Measurements from ENCODE around the gene ALG9.
A peak's percentile ranks its signal among the peaks of the same experiment; 100 is the strongest.

The ALG9 gene

DNA sequence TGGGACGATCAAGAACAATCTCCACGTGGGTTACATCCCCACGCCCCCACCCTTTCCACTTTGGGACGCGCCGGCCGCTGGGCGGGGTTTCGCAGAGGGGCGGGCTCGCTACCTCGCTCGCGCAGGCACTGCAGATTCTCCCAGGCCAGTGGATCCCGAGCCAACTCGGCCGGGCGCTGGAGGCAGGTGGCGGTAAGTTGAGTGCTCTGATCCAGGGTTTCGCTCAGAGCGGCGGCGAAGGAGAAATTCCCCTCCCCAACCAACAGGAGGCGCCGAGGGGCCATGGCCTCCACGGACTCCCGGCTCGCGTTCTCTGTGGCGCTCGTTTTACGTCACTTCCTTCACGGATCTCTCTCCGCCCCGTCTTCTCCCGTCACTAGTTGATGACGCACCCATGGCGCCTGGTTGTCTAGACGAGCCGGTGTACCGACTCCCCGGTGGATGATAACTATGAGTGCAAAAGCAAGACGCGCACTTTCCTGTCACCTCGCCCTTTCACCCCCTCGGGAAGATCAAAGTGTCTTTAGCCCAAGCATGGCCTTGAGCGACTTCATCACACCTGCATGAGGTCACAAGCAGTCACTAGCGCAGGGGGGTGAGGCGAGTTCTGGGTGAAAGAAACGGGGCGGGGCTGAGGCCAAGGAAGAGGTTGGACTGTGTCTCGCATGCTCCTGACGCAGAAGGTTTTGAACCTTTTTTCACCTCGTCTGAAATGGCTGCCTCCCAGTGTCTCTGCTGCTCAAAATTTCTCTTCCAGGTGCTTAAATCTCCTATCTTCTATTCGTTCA, 7.7 kb upstream of the ALG9 start, which contains the start of the genes CFAP68 and FDXACB1:
Gene CFAP68, plus strand, starts transcription at position 693 of the 788 bp plus-strand sequence. Its CDS starts 20 bp downstream, at position 713.
Gene FDXACB1, minus strand, starts transcription at position 317 of the 788 bp plus-strand sequence. Its CDS starts 33 bp downstream, at position 284.
- DNase-seq: peak; percentile 98

DNA sequence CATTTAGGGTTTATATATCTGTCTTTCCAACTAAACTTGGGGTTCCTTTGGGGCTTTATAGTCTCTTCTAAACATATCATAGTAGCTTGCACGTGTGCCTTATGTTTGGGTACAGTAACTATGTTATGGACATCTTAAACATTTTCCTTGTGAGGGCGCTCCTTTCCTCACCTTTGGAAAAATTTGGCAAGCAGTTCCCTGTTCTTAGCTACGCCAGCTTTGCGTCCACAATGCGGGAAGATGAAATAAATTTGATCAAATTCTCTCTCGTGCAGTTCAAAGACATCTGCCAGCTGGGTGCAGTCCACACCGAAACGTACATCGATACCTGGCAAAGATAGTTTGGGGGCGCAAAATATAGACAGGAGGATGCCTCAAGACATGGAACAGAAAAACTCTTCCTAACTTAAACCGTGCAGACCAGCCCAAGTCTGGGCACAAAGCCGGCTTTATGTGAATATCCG, 7.0 kb upstream of the ALG9 start:
- DNase-seq: no peak

DNA sequence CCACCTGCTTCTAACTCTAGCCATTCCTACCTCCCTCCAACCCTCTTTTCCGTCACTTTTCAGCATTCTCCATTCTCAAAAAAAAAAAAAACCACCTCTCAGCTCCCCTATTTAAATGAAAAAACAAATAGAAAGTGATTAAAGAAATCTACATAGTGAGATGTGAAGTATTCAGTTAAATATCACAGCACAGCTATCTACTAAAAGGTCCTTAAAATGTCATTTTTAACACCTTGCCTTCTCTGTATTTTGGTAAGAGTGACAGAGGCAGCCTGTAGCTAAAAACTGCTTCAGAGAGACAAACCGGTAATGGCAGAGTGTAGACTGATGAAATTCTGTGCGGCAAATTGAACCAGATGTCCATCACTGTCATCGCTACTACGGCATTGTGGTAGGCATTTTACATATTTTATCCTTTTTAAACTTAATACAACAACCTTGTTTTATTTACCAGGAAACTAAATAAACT, 346 bp upstream of the ALG9 start:
- no peak for DNase-seq

DNA sequence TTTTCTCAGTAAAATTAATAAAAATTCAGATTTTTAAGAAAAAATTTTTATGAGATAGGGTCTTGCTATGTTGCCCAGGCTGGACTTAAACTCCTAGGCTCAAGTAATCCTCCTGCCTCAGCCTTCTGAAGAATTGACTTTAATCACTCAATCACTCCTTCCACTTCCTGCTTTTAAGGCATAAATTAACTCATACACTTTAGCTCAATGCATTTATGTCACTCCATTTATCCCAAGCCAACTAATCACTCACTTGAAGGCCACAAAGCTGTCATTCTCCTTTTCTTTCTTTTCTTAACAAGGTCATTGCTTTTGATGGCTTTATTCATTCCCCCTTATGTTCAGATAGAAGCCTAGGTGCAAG, 877 bp downstream of the ALG9 start:
- DNase-seq: no peak

DNA sequence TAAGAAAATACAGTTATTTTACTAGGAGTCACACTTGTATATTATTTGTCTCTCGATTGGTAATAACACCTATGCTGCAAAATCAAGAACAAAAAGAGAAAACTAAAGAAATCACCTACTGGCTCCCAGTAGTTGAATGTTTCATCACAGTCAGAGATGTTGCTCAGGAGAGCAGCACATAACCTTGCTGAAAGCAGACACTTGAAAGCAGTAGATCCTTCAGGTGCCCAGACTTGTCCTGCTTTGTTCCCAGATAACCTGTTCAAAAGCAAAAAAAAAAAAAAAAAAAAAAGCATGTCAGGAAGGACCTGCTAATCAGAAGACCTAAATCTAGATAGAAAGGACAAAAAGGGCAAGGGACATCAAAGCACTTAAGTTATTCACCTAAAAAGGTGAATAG, 1.3 kb downstream of the ALG9 start:
- DNase-seq: no peak

DNA sequence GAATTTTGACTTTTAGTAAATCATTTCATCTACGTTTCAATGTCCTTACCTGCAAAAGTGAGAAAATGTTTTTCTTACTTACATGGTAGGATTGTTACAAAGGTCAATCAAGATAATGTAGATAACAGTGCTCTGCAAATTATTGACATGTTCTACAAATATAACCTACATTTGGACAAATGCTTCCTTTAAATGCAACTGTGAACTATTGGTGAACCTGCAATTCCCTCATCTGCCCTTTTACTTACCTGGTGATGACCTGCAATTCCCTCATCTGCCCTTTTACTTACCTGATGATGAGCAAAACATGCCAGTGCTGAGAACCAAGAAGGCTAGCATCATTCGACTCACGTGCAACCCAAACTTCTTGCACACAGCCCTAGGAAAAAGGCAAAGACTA, 11.1 kb downstream of the ALG9 start:
- no peak for DNase-seq

DNA sequence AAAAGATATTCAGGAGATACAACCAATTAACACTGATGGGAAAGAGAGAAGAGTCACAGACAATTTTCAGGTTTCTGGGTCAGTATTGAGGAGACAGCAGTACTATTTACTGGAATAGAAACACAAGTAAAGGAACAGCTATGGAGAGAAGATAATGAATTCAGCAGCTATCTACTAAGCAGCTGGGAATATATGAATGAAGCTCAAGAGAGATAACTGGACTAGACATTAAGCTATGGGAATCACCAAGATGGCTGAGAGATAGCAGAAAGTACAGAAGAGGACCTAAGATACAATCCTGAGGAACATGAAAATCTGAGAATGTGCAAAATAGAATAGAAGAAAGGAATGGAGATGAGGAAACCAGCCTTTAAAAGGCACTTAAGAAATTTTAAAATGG, 15.9 kb downstream of the ALG9 start:
- DNase-seq: no peak

DNA sequence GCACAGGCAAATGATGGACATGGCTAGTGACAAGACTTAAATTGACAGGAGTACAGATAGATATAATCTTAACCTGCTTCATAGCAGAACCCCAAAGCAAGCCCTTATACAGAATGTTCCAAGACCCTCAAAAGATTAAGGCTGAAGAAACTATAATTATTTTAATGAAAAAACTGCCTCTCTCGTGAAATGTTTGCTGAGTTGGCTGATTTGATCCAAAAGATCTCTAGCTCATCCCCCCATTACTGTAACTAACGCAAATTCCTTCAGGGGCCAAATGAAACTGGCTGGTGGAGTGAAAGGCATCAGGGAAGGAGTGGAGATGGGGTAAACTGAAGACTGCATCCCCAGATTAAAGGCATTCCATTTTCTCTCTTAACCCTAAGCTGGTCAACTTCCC, 19.3 kb downstream of the ALG9 start:
- no peak for DNase-seq

DNA sequence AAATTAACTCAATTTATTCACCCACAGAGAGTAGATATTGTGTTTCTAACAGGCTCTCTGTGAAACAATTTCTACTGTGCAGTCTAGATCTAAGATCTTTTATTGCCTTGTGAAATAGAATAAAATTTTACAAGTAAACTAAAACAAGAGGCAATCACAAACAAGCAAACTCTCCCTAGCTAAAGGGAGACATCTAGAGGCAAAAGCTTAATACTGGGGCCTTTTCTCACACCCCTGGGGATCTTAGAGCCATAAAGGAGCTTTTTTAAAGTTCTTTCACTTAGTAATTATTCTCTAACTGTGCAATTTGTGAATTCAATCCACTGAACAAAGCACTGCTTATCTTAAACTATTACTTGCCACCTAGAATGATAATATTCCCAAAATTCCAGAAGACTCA, 19.7 kb downstream of the ALG9 start:
- DNase-seq: no peak

DNA sequence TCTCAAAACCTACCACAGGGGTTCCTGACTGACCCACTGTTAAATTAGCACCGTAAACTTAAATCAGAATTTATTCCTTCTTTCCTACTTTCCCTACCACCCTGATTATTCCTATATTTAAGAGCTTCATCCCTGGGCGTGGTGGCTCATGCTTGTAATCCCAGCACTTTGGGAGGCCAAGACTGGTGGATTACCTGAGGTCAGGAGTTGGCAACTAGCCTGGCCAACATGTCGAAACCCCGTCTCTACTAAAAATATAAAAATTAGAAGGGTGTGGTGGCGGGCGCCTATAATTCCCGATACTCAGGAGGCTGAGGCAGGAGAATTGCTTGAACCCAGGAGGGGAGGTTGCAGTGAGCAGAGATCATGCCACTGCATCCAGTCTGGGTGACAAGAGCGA, 20.3 kb downstream of the ALG9 start:
- no peak for DNase-seq

DNA sequence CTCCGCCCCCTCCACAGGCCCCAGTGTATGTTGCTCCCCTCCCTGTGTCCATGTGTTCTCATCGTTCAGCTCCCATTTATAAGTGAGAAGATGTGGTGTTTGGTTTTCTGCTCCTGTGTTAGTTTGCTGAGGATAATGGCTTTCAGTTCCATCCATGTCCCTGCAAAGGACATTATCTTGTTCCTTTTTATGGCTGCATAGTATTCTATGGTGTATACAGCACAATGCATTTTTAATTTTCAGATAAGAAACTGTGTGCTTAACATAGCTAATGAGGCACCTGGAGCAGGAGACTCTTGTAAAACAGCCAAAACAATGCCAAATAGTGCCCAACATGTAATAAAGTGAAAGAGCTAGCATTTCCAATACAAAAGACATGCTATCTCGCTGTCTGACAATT, 21.8 kb downstream of the ALG9 start:
- no peak for DNase-seq

DNA sequence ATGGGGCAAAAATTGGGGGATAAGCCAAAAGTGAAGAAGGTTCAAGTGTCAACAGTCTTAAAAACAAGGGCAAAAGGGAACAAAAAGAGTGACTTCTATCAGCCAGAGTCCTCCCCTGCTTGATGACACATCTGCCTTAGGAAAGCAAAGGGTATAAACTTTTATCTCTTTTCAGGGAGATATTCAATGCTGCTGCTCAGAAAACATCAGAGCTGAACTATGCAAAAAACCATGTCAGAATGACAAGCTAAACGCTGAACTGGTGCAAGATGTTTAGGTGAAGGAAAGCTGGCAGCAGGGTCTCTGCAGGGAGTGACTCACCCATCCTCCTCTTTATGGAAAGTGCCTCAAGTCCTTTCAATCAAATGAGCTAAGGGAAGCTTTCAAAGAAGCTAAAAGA, 24.7 kb downstream of the ALG9 start:
- DNase-seq: no peak

DNA sequence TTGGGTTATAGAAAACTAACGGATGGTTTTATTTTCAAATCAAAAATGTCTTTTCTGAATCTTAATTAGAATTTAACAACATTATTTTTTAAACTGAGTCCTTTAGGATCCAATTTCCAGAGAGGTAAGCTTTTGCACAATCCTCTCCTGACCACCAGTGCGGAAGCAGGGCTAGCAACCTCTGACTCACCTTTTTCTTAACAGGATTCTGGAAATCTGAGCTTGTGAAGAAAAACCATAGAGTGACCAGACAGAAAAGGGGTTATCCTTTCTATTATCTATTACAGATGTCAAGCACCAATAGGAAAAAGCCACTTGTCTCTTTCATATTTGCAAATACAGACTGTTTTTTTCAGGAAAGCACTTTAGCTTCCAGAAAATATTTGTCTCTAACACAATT, 25.3 kb downstream of the ALG9 start:
- DNase-seq: no peak

DNA sequence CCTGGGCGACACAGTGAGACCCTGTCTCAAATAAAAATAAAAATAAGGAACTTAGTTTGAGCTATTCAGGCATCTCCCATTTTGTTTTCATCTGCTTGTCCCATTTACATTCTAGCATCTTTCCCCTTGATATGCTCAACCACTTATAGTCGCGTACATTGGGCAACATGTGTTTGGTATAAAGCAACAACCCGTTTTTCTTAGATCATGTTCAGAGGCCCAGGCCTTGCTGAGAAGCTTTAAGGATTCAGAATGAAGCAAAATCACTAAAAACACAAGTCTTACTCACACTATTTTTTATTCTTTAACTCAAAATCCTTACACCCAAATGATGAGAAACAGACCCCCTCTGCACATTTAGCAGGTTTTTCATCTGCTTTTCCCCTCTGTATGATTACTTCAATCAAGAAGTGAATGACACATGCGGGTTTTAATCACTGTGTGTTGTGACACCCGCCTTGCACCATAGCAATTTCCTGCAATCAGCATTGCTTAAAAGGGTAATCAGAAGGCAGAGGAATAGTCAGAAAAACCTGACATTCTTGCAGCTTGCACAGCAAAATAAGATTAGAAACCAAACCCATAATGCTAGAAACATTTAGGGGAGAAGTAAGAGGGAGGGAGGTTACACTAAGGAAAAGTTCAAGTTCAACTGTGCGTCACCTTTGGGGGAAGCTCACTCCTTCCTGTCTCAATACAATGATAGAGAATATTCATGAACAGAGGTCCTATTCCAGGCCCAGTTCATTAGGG, 25.9 kb downstream of the ALG9 start:
- DNase-seq: no peak

DNA sequence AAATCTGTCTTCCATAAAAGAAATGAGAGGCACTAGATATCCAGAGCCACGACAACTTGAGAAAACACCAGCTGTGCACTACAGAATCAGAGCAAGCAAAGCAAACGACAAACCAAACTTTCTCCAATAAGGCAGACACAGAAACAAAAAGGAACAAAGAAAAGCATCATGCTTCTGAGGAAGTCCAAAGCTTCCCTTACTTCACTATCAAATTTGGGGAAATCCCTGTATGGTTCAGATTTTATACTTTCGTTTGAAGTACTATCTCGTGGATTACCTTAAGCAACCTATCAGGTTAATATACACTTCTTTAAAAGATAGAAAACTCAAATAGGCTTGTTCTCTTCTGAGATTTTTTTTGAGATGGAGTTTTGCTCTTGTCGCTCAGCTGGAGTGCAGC, 27.7 kb downstream of the ALG9 start:
- DNase-seq: no peak

DNA sequence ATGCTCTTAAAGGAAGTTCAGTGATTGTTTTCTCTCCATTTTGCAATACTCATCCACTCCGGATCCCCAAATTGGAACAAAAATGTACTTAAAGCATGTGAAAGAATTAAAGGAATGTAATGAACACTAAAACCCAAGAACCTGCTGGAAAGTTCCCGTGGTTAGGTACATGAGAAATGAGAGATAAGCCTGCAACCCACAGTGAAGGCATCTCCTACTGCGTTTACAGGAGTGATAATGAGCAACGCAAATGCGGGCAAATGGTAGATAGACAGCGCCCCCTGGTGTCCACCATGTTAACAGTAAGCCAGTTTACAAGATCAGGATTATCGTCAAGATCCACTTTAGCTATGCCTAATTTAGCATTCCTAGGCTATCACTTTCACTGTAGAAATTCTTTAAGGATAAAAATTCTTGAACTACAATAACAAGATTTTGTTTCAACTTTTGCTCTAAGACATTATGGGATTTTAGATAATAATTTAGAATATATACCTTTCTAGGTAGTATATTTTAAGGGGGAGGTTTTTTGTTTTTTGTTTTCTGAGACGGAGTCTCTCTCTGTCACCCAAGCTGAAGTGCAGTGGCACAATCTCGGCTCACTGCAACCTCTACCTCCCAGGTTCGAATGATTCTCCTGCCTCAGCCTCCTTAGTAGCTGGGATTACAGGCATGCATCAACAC, 29.9 kb downstream of the ALG9 start:
- peak; percentile 73 for DNase-seq

DNA sequence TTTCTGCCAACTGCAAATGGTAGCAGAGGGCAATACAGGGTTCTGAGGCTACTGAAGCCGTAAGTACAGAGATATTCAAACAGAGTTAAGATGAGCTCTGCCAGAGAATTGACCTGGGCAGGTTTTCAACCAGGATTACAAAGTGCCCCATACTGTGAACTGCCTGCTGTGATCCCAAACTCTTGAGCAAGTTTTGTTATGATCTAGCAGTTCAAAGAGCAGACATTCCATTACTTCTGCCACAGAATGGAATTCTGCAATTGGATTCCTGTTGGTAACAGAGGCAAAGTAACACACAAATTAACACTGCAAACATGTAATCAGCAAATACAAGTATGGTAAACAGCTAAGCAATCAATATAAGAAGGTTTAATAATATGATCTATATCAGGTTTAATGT, 31.2 kb downstream of the ALG9 start:
- no peak for DNase-seq

DNA sequence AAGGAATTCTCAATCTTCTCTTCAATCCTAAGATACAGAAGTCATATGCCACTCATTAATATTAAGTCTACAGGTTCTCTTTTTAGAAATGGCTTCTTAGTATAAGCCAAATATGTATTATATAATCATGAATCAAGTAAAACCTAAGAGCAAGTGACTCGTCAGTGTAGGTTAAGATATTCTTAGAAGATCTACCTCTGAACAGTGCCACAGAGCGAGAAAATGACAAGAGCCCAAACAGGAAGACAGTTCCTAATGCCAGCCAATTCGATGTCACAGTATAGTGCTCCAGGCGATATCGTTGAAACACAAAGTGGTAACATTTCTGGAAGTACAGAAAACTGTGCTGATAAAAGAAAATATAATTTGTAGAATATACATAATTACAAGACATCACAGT, 33.3 kb downstream of the ALG9 start:
- DNase-seq: no peak

DNA sequence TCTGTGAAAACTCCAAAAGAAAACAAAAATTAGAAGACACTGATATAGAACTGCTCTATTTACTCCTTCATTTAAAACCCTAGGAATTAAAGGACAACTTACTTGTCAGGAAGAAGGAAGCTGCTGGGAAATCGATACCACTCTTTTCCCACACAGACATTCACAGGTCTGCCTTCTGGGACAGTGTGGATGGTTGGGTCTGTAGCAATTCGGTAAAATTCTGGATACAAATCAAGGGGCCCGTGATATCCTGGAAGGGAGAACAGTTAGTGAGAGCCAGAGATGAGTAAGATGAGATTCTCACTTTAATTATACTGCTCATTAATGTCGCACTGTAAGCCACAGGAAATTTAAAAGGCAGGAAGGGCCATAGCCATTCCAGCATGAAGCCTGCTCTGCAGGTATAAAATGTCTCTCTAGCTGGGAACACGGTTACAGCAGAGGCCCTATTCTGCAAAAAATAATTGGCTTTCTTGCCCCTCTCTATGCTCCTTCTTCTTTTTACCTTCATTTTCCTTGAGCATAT, 34.0 kb downstream of the ALG9 start:
- DNase-seq: no peak

DNA sequence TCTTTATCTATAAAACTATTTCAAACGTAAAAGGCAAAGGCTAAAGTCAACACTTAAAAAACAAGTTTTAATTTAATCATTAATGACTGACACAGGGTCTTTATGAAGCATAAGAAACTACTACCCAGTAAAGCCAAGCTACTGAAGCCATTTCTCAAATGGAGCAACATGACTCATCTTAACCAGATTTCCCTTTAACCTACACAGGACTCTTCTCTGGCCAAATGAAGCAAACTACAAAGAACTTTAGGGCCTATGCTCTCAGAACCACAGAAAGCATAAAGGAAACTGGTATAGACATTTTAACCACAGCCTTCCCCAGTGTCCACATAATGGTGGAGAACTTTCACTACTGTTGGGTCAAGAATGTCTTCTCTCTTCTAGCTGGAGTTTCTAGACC, 34.7 kb downstream of the ALG9 start:
- no peak for DNase-seq

DNA sequence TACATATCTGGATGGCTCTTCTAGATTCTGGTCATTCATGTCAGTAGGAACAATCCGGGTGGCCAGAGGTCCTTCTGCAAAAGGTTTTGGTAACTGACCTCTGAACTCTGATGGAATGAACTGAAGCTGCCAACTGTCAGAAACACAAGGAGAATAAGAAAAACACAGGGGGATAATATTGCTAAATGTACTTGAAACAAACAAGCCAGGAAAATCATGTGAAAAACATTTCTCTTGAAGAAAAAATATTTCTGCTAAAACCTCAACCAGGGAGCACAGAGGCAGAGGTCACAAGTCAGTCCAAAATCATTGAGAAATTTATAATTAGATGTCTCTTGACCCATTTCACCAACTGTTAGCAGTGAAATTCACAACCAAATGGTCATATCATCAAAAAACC, 35.2 kb downstream of the ALG9 start:
- no peak for DNase-seq

DNA sequence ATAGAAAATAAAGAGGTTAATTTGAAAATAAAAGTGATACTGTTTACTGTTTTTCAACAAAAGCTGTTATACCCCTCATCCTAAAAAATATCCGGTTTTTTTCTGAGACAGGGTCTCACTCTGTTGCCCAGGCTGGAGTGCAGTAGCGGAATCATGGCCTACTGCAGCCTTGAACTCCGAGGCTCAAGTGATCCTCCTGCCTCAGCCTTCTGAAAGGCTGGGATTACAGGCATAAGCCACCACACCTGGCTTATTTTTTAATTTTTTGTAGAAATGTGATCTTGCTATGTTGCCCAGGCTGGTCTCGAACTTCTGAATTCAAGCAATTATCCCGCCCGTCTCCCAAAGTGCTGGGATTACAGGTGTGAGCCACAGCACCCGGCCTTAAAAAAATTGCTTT, 35.7 kb downstream of the ALG9 start:
- DNase-seq: no peak

DNA sequence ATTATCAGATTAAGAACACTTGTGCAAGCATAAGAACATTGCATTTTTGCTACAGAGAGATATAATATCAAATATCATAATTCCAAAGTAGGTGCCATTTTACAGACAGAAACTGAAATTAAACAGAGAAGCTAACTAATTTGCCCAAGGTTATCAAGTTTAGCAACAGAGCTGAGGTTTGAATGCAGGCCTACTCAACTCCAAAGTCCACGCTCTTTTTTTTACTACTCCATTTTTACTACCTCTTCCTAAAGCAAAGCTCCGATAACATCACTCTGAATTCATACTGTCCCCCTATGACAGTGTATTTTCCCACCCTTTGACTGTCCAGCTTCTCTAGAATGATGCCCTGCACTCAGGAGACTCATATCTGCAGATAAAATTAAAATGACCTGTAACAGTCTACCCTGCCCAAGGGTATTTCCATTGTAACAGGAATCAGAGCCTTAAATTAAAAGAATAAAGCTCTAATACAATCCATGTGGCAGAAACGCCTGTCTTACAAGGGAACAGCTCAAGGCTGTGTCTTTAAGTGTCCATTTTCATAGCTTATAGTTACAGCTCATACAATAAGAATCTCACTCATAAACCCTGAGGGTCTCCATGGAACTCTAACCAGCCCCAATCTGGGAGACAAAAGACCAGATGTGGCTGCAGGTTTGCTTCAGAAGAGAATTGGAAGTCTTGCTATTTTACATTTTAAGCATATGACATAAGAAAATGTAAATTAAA, 36.8 kb downstream of the ALG9 start:
- DNase-seq: no peak

Data from left hindlimb (tissue), 1 donor.